Sigmoid colon (tissue), 4 donors: Measurements from ENCODE around the gene PDK2.

Experiments used
- EP300 ChIP-seq, 4 donors: sonication (generic); formaldehyde crosslinking; IDR thresholded peaks; one replicate each; pipeline ENCODE4 v1.6.1; 2017; ENCODE audit warnings: antibody characterized with exemption in 4 of 4
- POLR2AphosphoS5 ChIP-seq, 4 donors: sonication (generic); formaldehyde crosslinking; IDR thresholded peaks; one replicate each; pipeline ENCODE4 v1.6.1; 2017; ENCODE audit warnings: antibody characterized with exemption in 4 of 4
- TF ChIP-seq, protein P1 (sequence below), 4 experiments: fragments of 450-650 bp in 3 of 4; fragments of 200-600 bp in 1 of 4; IDR thresholded peaks; one replicate each; pipeline ENCODE4 v1.5.1; 2016 to 2019; ENCODE audit warnings: antibody characterized with exemption in 4 of 4, mild to moderate bottlenecking in 3 of 4, moderate library complexity in 2 of 4

GRCh38 chr17:50095626-50096037 is 481 bp downstream of the PDK2 start:
- no peak for TF ChIP-seq POLR2AphosphoS5 (IDR thresholded peaks at IDR 0.05)
- TF ChIP-seq, protein P1, sequence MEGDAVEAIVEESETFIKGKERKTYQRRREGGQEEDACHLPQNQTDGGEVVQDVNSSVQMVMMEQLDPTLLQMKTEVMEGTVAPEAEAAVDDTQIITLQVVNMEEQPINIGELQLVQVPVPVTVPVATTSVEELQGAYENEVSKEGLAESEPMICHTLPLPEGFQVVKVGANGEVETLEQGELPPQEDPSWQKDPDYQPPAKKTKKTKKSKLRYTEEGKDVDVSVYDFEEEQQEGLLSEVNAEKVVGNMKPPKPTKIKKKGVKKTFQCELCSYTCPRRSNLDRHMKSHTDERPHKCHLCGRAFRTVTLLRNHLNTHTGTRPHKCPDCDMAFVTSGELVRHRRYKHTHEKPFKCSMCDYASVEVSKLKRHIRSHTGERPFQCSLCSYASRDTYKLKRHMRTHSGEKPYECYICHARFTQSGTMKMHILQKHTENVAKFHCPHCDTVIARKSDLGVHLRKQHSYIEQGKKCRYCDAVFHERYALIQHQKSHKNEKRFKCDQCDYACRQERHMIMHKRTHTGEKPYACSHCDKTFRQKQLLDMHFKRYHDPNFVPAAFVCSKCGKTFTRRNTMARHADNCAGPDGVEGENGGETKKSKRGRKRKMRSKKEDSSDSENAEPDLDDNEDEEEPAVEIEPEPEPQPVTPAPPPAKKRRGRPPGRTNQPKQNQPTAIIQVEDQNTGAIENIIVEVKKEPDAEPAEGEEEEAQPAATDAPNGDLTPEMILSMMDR (IDR thresholded peaks at IDR 0.05): no peak
- no peak for TF ChIP-seq EP300 (IDR thresholded peaks at IDR 0.05)
